ENCODE measurements around the gene NDUFB6.

GRCh38 chr9:32577316-32577715 lies 4.4 kb upstream of the NDUFB6 start:
- TF ChIP-seq CTCF (IDR thresholded peaks at IDR 0.05; ENCODE audit: low read length) (no peak), EZH2 (optimal IDR thresholded peaks at IDR 0.05; ENCODE audit: low read depth, low read length) (no peak), EZH2phosphoT487 (IDR thresholded peaks at IDR 0.05; ENCODE audit: low read length) (no peak)

Data from MM.1S (cell line).